ENCODE data around the gene KNSTRN.

GRCh38 chr15:40340038-40340739 lies 42.3 kb upstream of the KNSTRN start:
- TF ChIP-seq POLR2AphosphoS5 (IDR thresholded peaks at IDR 0.05; ENCODE audit: borderline replicate concordance, low read depth, low read length) = no peak
- TF ChIP-seq EZH2 (IDR thresholded peaks at IDR 0.05) = no peak
- no peak for TF ChIP-seq FOXP2 (optimal IDR thresholded peaks at IDR 0.05; ENCODE audit: control extremely low read depth, extremely low read length, insufficient read depth)

All from SK-N-MC (cell line).